ENCODE results near the gene RFLNA.

The RFLNA gene

DNA sequence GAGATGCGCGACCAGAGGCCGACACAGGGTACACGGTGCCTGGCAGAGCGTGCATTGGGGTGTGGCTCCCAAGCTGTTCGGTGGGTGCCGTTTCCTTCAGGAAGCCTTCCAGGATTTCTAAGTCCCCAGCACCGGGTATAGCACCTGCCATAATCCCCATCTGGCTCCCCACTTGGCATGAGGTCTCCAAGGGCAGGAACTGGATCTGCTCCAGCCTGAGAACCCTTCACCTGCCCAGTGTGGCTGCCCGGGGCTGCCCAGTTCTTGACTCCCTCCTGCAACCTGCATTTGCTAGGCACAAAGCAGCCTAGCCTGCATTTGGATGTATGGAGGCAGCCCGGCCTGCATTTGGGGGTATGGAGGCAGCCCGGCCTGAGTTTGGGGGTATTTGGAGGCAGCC lies 69.7 kb downstream of the RFLNA start:
- no peak for DNase-seq
- TF ChIP-seq GATA1 (IDR thresholded peaks at IDR 0.05; ENCODE audit: low read depth, low read length) (no peak), POLR2A (IDR thresholded peaks at IDR 0.05; ENCODE audit: low read length) (no peak)

Measured in erythroblast (primary cell).